A549 (cell line): ENCODE results near the gene PARD3B.

ENCODE experiments used
- CHD4 ChIP-seq: fragments of 200-600 bp; sonication (generic); IDR thresholded peaks from 2 replicates; pipeline ENCODE4 v1.6.1; 2016; ENCODE audit warnings: antibody characterized with exemption, mild to moderate bottlenecking, borderline replicate concordance
- SREBF2 ChIP-seq: fragments of 450-650 bp; IDR thresholded peaks from 2 replicates; pipeline ENCODE4 v1.6.1; 2014; ENCODE audit warnings: mild to moderate bottlenecking, moderate library complexity
- TF ChIP-seq, protein P1 (sequence below): IDR thresholded peaks from 2 replicates; pipeline ENCODE4 v1.6.1; 2012
- TF ChIP-seq, protein P2 (sequence below): fragments of >200 bp; sonication (Bioruptor Twin); formaldehyde crosslinking; IDR thresholded peaks from 3 replicates; pipeline ENCODE4 v1.5.1; 2016

DNA sequence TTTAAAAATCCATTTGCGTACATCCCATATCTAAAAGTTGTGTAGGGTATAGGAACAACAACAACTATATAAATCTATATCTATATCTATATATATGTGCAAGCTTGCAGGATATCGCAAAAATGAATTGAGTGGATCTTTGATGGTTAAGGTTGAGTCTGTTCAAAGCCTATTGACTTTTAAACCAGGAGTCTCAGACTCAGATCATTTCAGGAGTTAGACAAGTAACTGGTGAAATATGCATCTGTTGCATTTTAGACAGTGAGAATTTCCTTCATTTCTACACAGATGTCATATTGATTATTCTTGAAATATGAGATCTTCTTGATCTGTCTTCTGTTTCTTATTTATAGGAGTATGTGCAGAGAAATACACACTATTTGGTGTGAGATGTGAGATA lies 66.5 kb downstream of the PARD3B start:
- TF ChIP-seq, protein P1, sequence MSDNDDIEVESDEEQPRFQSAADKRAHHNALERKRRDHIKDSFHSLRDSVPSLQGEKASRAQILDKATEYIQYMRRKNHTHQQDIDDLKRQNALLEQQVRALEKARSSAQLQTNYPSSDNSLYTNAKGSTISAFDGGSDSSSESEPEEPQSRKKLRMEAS: no peak
- TF ChIP-seq, protein P2, sequence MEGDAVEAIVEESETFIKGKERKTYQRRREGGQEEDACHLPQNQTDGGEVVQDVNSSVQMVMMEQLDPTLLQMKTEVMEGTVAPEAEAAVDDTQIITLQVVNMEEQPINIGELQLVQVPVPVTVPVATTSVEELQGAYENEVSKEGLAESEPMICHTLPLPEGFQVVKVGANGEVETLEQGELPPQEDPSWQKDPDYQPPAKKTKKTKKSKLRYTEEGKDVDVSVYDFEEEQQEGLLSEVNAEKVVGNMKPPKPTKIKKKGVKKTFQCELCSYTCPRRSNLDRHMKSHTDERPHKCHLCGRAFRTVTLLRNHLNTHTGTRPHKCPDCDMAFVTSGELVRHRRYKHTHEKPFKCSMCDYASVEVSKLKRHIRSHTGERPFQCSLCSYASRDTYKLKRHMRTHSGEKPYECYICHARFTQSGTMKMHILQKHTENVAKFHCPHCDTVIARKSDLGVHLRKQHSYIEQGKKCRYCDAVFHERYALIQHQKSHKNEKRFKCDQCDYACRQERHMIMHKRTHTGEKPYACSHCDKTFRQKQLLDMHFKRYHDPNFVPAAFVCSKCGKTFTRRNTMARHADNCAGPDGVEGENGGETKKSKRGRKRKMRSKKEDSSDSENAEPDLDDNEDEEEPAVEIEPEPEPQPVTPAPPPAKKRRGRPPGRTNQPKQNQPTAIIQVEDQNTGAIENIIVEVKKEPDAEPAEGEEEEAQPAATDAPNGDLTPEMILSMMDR: no peak
- TF ChIP-seq SREBF2: no peak
- no peak for TF ChIP-seq CHD4
